ENCODE measurements around the gene PPP1R15B. TPM values are rescaled to one million over a fixed set of nuclear protein-coding genes. Genes with fewer than 3 reads are reported as not detected.

Gene PPP1R15B
- total RNA-seq, 1 experiment from 2014 or later, result 52.5 TPM

GRCh38 chr1:204383163-204383904, 28.3 kb downstream of the PPP1R15B start:
- intact Hi-C loops (cut with micrococcal nuclease; ENCODE audit: unreplicated experiment), result no loop called here
- no peak overlapping the region for H3K4me3 ChIP-seq (ENCODE audit: low read depth, low read length, poor library complexity, severe bottlenecking)
- no peak overlapping the region for H3K27ac ChIP-seq (ENCODE audit: low read depth, low read length, poor library complexity, severe bottlenecking)
- no peaks in the 10 kb centered on the region for H3K9me3 ChIP-seq (ENCODE audit: low read depth, low read length, poor library complexity, severe bottlenecking)
- ChIA-PET POLR2A (ENCODE audit: low non-redundant PET) (no interaction called here), CTCF (interaction anchor here (0.7 kb wide), 1 partner anchor 20 kb away, joined by 3 read pairs; no protein-coding TSS in a partner anchor)
- no TSS peak for BruUV-seq (replicated peaks)
- no peak for DNase-seq (ENCODE audit: low spot score)
- no peaks in the 10 kb centered on the region for H3K36me3 ChIP-seq (ENCODE audit: insufficient read depth, low read length, poor library complexity, severe bottlenecking)
- peaks cover 26% of the 10 kb centered on the region for H3K27me3 ChIP-seq (replicated peaks; ENCODE audit: insufficient read depth, low read depth, low read length, poor library complexity)
- no peak for TF ChIP-seq EZH2 (IDR thresholded peaks at IDR 0.05; ENCODE audit: borderline replicate concordance, low read depth, low read length, poor library complexity, severe bottlenecking)
- TF ChIP-seq, protein P1, sequence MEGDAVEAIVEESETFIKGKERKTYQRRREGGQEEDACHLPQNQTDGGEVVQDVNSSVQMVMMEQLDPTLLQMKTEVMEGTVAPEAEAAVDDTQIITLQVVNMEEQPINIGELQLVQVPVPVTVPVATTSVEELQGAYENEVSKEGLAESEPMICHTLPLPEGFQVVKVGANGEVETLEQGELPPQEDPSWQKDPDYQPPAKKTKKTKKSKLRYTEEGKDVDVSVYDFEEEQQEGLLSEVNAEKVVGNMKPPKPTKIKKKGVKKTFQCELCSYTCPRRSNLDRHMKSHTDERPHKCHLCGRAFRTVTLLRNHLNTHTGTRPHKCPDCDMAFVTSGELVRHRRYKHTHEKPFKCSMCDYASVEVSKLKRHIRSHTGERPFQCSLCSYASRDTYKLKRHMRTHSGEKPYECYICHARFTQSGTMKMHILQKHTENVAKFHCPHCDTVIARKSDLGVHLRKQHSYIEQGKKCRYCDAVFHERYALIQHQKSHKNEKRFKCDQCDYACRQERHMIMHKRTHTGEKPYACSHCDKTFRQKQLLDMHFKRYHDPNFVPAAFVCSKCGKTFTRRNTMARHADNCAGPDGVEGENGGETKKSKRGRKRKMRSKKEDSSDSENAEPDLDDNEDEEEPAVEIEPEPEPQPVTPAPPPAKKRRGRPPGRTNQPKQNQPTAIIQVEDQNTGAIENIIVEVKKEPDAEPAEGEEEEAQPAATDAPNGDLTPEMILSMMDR (conservative IDR thresholded peaks at IDR 0.05; ENCODE audit: low read depth, low read length), result no peak
- no peaks in the 10 kb centered on the region for H3K4me1 ChIP-seq (ENCODE audit: insufficient read depth, low read length, poor library complexity, severe bottlenecking)

DNA sequence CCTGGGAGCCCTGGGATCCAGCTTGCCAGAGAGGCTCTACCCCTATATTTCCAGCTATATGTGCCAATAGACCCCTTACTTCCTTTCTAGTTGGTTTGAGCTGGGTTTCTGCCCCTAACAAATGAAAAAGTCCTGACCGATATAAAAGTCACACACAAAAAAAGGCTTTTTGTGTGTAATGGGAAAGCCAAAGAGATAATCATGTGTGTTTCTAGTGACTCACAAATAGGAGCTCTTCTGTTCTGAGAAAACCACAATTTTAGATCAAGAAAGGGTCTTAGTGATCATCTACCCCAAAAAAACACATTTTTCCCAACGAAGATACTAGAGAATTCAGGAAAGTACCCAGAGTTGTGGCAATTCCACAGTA, 28.9 kb downstream of the PPP1R15B start:
- H3K9me3 ChIP-seq (ENCODE audit: low read depth, low read length, poor library complexity, severe bottlenecking), result no peaks in the 10 kb centered on the region
- no peak for DNase-seq (ENCODE audit: low spot score)
- H3K4me3 ChIP-seq (ENCODE audit: low read depth, low read length, poor library complexity, severe bottlenecking), result no peak overlapping the region
- intact Hi-C loops (cut with micrococcal nuclease; ENCODE audit: unreplicated experiment), result no loop called here
- TF ChIP-seq, protein P1 (conservative IDR thresholded peaks at IDR 0.05; ENCODE audit: low read depth, low read length), result no peak
- TF ChIP-seq EZH2 (IDR thresholded peaks at IDR 0.05; ENCODE audit: borderline replicate concordance, low read depth, low read length, poor library complexity, severe bottlenecking), result no peak
- H3K27ac ChIP-seq (ENCODE audit: low read depth, low read length, poor library complexity, severe bottlenecking), result no peak overlapping the region
- no TSS peak for BruUV-seq (replicated peaks)
- peaks cover 32% of the 10 kb centered on the region for H3K27me3 ChIP-seq (replicated peaks; ENCODE audit: insufficient read depth, low read depth, low read length, poor library complexity)
- CTCF ChIA-PET, result interaction anchor here (0.7 kb wide), 1 partner anchor 20 kb away, joined by 3 read pairs; no protein-coding TSS in a partner anchor
- no peaks in the 10 kb centered on the region for H3K36me3 ChIP-seq (ENCODE audit: insufficient read depth, low read length, poor library complexity, severe bottlenecking)
- POLR2A ChIA-PET (ENCODE audit: low non-redundant PET), result interaction anchor here (0.7 kb wide), 1 partner anchor 711 kb away, joined by 10 read pairs; no protein-coding TSS in a partner anchor
- no peaks in the 10 kb centered on the region for H3K4me1 ChIP-seq (ENCODE audit: insufficient read depth, low read length, poor library complexity, severe bottlenecking)

- POLR2A ChIA-PET (ENCODE audit: low non-redundant PET), result no interaction called here
- Histone ChIP-seq H3K9me3 (ENCODE audit: low read depth, low read length, poor library complexity, severe bottlenecking) (no peaks in the 10 kb centered on the region), H3K4me1 (ENCODE audit: insufficient read depth, low read length, poor library complexity, severe bottlenecking) (no peaks in the 10 kb centered on the region), H3K27me3 (replicated peaks; ENCODE audit: insufficient read depth, low read depth, low read length, poor library complexity) (peaks cover 55% of the 10 kb centered on the region), H3K36me3 (ENCODE audit: insufficient read depth, low read length, poor library complexity, severe bottlenecking) (no peaks in the 10 kb centered on the region), H3K4me3 (ENCODE audit: low read depth, low read length, poor library complexity, severe bottlenecking) (no peak overlapping the region), H3K27ac (ENCODE audit: low read depth, low read length, poor library complexity, severe bottlenecking) (no peak overlapping the region)
- CTCF ChIA-PET, result no interaction called here
- intact Hi-C loops (cut with micrococcal nuclease; ENCODE audit: unreplicated experiment), result no loop called here
- no TSS peak for BruUV-seq (replicated peaks)
- no peak for DNase-seq (ENCODE audit: low spot score)
- no peak for TF ChIP-seq EZH2 (IDR thresholded peaks at IDR 0.05; ENCODE audit: borderline replicate concordance, low read depth, low read length, poor library complexity, severe bottlenecking)
These were observed 31.3 kb downstream of the PPP1R15B start for GRCh38 chr1:204380293-204380831.

Measured in A673 (cell line).